Uterus (tissue), 2 donors: ENCODE results near the gene CEP104.

Source experiments
- CTCF ChIP-seq, 4 experiments: fragments of 200-600 bp in 2 of 4; fragments of 450-650 bp in 2 of 4; sonication (generic) in 2 of 4; IDR thresholded peaks; one replicate each; pipeline ENCODE4 v1.5.1; 2016 to 2019; ENCODE audit warnings: antibody characterized with exemption in 4 of 4, mild to moderate bottlenecking in 2 of 4, moderate library complexity in 1 of 4
- POLR2A ChIP-seq, 2 donors: fragments of 450-650 bp; IDR thresholded peaks; one replicate each; pipeline ENCODE4 v1.6.1; 2016; ENCODE audit warnings: antibody characterized with exemption in 2 of 2, mild to moderate bottlenecking in 1 of 2, moderate library complexity in 1 of 2

- TF ChIP-seq POLR2A (IDR thresholded peaks at IDR 0.05), result no peak
- TF ChIP-seq CTCF (IDR thresholded peaks at IDR 0.05), result no peak
These were observed 34.6 kb downstream of the CEP104 start for GRCh38 chr1:3822421-3822820.
